Measurements from ENCODE around the gene NRROS.
A peak's percentile ranks its signal among the peaks of the same experiment; 100 is the strongest.

The NRROS gene

GRCh38 chr3:196651819-196652218 lies 12.3 kb downstream of the NRROS start:
- no peak for DNase-seq

- no peak for DNase-seq
These were observed 13.7 kb downstream of the NRROS start for GRCh38 chr3:196652961-196653795.

GRCh38 chr3:196654006-196654734 lies 14.7 kb downstream of the NRROS start:
- no peak for DNase-seq

- DNase-seq = no peak
These were observed 15.2 kb downstream of the NRROS start for GRCh38 chr3:196654735-196655090.

- DNase-seq = no peak
These were observed 16.0 kb downstream of the NRROS start for GRCh38 chr3:196655496-196655895.

- no peak for DNase-seq
These were observed 16.7 kb downstream of the NRROS start for GRCh38 chr3:196656213-196656612.

- no peak for DNase-seq
These were observed 20.4 kb downstream of the NRROS start for GRCh38 chr3:196659901-196660351.

GRCh38 chr3:196660381-196661166 lies 21.1 kb downstream of the NRROS start:
- DNase-seq = no peak

GRCh38 chr3:196661400-196661799 lies 21.9 kb downstream of the NRROS start:
- no peak for DNase-seq

GRCh38 chr3:196662033-196662432 lies 22.5 kb downstream of the NRROS start:
- no peak for DNase-seq

GRCh38 chr3:196662711-196663571 lies 23.4 kb downstream of the NRROS start:
- peak; percentile 22 for DNase-seq

GRCh38 chr3:196666001-196666867 lies 26.7 kb downstream of the NRROS start:
- DNase-seq = peak; percentile 94

GRCh38 chr3:196667056-196667825 lies 27.7 kb downstream of the NRROS start:
- no peak for DNase-seq

- DNase-seq = no peak
These were observed 30.8 kb downstream of the NRROS start for GRCh38 chr3:196670339-196670738.

GRCh38 chr3:196673632-196674031 lies 34.1 kb downstream of the NRROS start:
- DNase-seq = no peak

- DNase-seq = no peak
These were observed 37.9 kb downstream of the NRROS start for GRCh38 chr3:196677353-196677752.

- DNase-seq = no peak
These were observed 38.4 kb downstream of the NRROS start for GRCh38 chr3:196677931-196678330.

- DNase-seq = peak; percentile 92
These were observed 45.3 kb downstream of the NRROS start for GRCh38 chr3:196684548-196685407.

GRCh38 chr3:196686436-196686835 lies 46.9 kb downstream of the NRROS start:
- DNase-seq = no peak

- peak; percentile 96 for DNase-seq
These were observed 48.9 kb downstream of the NRROS start for GRCh38 chr3:196688349-196688748.

Data from MV-4-11 (cell line).